ENCODE results near the gene SH3BP5. TPM values are rescaled to one million over a fixed set of nuclear protein-coding genes. Genes with fewer than 3 reads are reported as not detected.

Gene SH3BP5
- total RNA-seq, 1 experiment from 2014 or later: 39.3 TPM

DNA sequence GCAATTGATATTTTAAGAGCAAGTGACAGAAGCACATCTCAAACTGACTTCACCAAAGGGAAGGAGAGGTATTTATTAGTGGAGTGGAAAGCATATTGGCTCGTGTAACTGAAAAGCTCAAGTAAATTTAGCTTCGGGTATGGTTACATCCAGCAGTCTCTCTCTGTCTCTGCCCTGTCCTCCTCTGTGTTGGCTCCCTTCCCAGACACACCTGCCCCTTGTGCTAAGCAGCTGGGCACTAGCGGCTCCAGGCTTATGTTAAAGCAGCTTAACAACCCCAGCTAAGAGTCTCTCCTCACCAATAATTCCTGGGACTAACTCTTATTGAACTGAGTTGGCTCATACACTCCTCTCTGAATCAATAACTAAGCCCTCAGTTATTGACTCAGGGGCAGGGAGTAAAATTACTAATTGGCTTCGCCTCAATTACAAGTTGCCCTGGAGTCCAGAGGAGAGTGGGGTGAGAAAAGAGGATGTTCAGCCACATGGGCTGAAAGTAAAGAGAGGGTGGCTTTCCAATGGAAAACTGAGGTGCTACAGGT is 12.8 kb upstream of the SH3BP5 start:
- CTCF ChIA-PET: no interaction called here
- POLR2A ChIA-PET (ENCODE audit: unreplicated experiment): no interaction called here

DNA sequence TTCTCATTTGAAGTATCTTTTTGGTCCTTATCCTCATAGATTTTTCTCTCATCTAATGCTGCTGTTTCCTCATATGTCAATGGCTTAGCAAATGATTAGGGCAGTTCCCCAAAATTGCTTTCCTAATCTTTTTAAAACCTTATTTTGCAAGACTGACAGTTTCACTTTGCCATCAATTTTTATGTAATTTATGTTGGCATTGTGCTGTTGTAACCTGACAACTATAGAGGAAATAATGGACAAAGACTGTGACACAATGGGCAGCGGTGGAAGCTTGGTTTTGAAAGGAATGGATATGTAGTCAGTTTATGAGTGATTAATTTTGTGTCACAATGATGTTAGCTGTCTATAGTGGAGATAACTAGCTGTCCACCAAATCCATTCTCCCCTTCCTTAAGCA is 10.6 kb upstream of the SH3BP5 start:
- no peaks in the 10 kb centered on the region for H3K9me3 ChIP-seq (ENCODE audit: insufficient read depth, low read depth)
- no peak for TF ChIP-seq EZH2 (IDR thresholded peaks at IDR 0.05; ENCODE audit: low read depth)
- TF ChIP-seq, protein P1, sequence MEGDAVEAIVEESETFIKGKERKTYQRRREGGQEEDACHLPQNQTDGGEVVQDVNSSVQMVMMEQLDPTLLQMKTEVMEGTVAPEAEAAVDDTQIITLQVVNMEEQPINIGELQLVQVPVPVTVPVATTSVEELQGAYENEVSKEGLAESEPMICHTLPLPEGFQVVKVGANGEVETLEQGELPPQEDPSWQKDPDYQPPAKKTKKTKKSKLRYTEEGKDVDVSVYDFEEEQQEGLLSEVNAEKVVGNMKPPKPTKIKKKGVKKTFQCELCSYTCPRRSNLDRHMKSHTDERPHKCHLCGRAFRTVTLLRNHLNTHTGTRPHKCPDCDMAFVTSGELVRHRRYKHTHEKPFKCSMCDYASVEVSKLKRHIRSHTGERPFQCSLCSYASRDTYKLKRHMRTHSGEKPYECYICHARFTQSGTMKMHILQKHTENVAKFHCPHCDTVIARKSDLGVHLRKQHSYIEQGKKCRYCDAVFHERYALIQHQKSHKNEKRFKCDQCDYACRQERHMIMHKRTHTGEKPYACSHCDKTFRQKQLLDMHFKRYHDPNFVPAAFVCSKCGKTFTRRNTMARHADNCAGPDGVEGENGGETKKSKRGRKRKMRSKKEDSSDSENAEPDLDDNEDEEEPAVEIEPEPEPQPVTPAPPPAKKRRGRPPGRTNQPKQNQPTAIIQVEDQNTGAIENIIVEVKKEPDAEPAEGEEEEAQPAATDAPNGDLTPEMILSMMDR (conservative IDR thresholded peaks at IDR 0.05): no peak
- no peaks in the 10 kb centered on the region for H4K20me1 ChIP-seq (ENCODE audit: insufficient read depth)
- no peak overlapping the region for H3K27ac ChIP-seq
- H3K4me1 ChIP-seq (replicated peaks; ENCODE audit: insufficient read depth): peaks cover 19% of the 10 kb centered on the region
- H3K4me2 ChIP-seq: no peak overlapping the region
- H3K79me2 ChIP-seq (ENCODE audit: low read depth): no peaks in the 10 kb centered on the region
- POLR2A ChIA-PET (ENCODE audit: unreplicated experiment): no interaction called here
- no peak overlapping the region for H2AFZ ChIP-seq
- H3K27me3 ChIP-seq (ENCODE audit: insufficient read depth, low read depth): no peaks in the 10 kb centered on the region
- H3F3A ChIP-seq (ENCODE audit: insufficient read depth, low read depth): peaks cover 10% of the 10 kb centered on the region
- H3K9me2 ChIP-seq (ENCODE audit: insufficient read depth): peaks cover 5% of the 10 kb centered on the region; the same call in 1 of the 2 replicates
- H3K4me3 ChIP-seq: no peak overlapping the region
- DNase-seq: no peak
- BruUV-seq (replicated peaks): no TSS peak
- intact Hi-C loops (cut with micrococcal nuclease; ENCODE audit: unreplicated experiment): no loop called here
- CTCF ChIA-PET: no interaction called here
- no peaks in the 10 kb centered on the region for H3K36me3 ChIP-seq (ENCODE audit: low read depth)

More for the DNA sequence above, 12.8 kb upstream of the SH3BP5 start:
- H3K79me2 ChIP-seq (ENCODE audit: low read depth): no peaks in the 10 kb centered on the region
- TF ChIP-seq EZH2 (IDR thresholded peaks at IDR 0.05; ENCODE audit: low read depth): no peak
- TF ChIP-seq, protein P1 (conservative IDR thresholded peaks at IDR 0.05): no peak
- H4K20me1 ChIP-seq (ENCODE audit: insufficient read depth): no peaks in the 10 kb centered on the region
- H3K4me3 ChIP-seq: no peak overlapping the region
- peaks cover 6% of the 10 kb centered on the region for H3F3A ChIP-seq (ENCODE audit: insufficient read depth, low read depth)
- H3K36me3 ChIP-seq (ENCODE audit: low read depth): no peaks in the 10 kb centered on the region
- no peaks in the 10 kb centered on the region for H3K27me3 ChIP-seq (ENCODE audit: insufficient read depth, low read depth)
- intact Hi-C loops (cut with micrococcal nuclease; ENCODE audit: unreplicated experiment): no loop called here
- peaks cover 5% of the 10 kb centered on the region; the same call in 1 of the 2 replicates for H3K9me2 ChIP-seq (ENCODE audit: insufficient read depth)
- no TSS peak for BruUV-seq (replicated peaks)
- H3K27ac ChIP-seq: no peak overlapping the region
- no peak overlapping the region for H2AFZ ChIP-seq
- DNase-seq: no peak
- H3K4me2 ChIP-seq: no peak overlapping the region
- peaks cover 21% of the 10 kb centered on the region for H3K4me1 ChIP-seq (replicated peaks; ENCODE audit: insufficient read depth)
- no peaks in the 10 kb centered on the region for H3K9me3 ChIP-seq (ENCODE audit: insufficient read depth, low read depth)

DNA sequence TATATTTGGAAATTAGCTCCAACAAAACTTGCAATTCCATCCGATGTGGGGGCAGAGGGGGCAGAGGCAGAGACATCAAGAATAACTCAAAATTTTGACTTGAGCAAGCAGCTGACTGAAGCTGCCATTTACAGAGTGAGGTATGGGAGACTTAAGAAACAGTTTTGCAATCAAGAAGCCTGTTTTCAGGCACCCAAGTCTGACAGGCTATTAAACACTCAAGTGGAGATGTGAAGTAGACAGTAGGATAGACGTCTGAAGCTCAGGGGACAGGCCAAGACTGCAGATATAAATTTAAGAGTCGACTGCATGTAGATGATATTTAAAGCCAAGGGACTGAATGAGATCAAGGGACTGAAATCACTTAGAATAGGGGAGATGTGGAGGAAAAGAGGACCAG is 9.9 kb upstream of the SH3BP5 start:
- peaks cover 10% of the 10 kb centered on the region for H3F3A ChIP-seq (ENCODE audit: insufficient read depth, low read depth)
- intact Hi-C loops (cut with micrococcal nuclease; ENCODE audit: unreplicated experiment): no loop called here

More for the DNA sequence above, 9.9 kb upstream of the SH3BP5 start:
- Histone ChIP-seq H4K20me1 (ENCODE audit: insufficient read depth) (no peaks in the 10 kb centered on the region), H3K36me3 (ENCODE audit: low read depth) (no peaks in the 10 kb centered on the region), H3K27ac (no peak overlapping the region), H2AFZ (no peak overlapping the region), H3K27me3 (ENCODE audit: insufficient read depth, low read depth) (no peaks in the 10 kb centered on the region), H3K9me2 (ENCODE audit: insufficient read depth) (peaks cover 5% of the 10 kb centered on the region; the same call in 1 of the 2 replicates), H3K4me1 (replicated peaks; ENCODE audit: insufficient read depth) (peaks cover 12% of the 10 kb centered on the region), H3K9me3 (ENCODE audit: insufficient read depth, low read depth) (no peaks in the 10 kb centered on the region), H3K4me3 (no peak overlapping the region), H3K79me2 (ENCODE audit: low read depth) (no peaks in the 10 kb centered on the region), H3K4me2 (no peak overlapping the region)
- ChIA-PET CTCF (interaction anchor here (0.6 kb wide), 1 partner anchor 33 kb away, joined by 11 read pairs; no protein-coding TSS in a partner anchor), POLR2A (ENCODE audit: unreplicated experiment) (no interaction called here)
- no TSS peak for BruUV-seq (replicated peaks)
- no peak for TF ChIP-seq EZH2 (IDR thresholded peaks at IDR 0.05; ENCODE audit: low read depth)
- TF ChIP-seq, protein P1 (conservative IDR thresholded peaks at IDR 0.05): no peak
- DNase-seq: no peak
